BE2C (cell line): ENCODE measurements around the gene C16orf54.
"Not testable (repeated sequence)": the region's sequence is repeated elsewhere in the genome, so short reads cannot be mapped to it uniquely, and the experiment has no call there.

Experiments used
- DNase-seq: peaks from one replicate; pipeline ENCODE4 v3.0.0-alpha.2; 2020
- H3K27me3 ChIP-seq: fragments of 250-450 bp; sonication (Bioruptor Pico); 2 replicates; pipeline ENCODE4 v1.5.1; 2020; ENCODE audit warnings: mild to moderate bottlenecking
- H3K36me3 ChIP-seq: fragments of 250-450 bp; sonication (Bioruptor Pico); 2 replicates; pipeline ENCODE4 v1.5.1; 2020; ENCODE audit warnings: mild to moderate bottlenecking
- H3K4me1 ChIP-seq: fragments of 250-450 bp; sonication (Bioruptor Pico); 2 replicates; pipeline ENCODE4 v1.5.1; 2020
- H3K4me3 ChIP-seq: 2 replicates; pipeline ENCODE4 v1.5.1; 2011; ENCODE audit warnings: low read depth, low read length
- H3K9me3 ChIP-seq: fragments of 250-450 bp; sonication (Bioruptor Pico); 2 replicates; pipeline ENCODE4 v1.5.1; 2020
- CTCF ChIP-seq: IDR thresholded peaks from 2 replicates; pipeline ENCODE4 v1.5.1; 2012; ENCODE audit warnings: mild to moderate bottlenecking, low read depth, low read length

Gene C16orf54

GRCh38 chr16:29719063-29719462 lies 26.7 kb downstream of the C16orf54 start:
- Histone ChIP-seq H3K4me3 (no peak overlapping the region), H3K27me3 (no peaks in the 10 kb centered on the region), H3K36me3 (no peaks in the 10 kb centered on the region), H3K9me3 (no peaks in the 10 kb centered on the region), H3K4me1 (no peaks in the 10 kb centered on the region; the same call in 1 of the 2 replicates)
- no peak for DNase-seq
- no peak for TF ChIP-seq CTCF

GRCh38 chr16:29717113-29717512 lies 28.7 kb downstream of the C16orf54 start:
- TF ChIP-seq CTCF, result no peak
- Histone ChIP-seq H3K4me1 (no peaks in the 10 kb centered on the region; the same call in 1 of the 2 replicates), H3K36me3 (no peaks in the 10 kb centered on the region), H3K9me3 (no peaks in the 10 kb centered on the region), H3K4me3 (no peak overlapping the region), H3K27me3 (no peaks in the 10 kb centered on the region)
- no peak for DNase-seq

- peaks cover 5% of the 10 kb centered on the region for H3K4me1 ChIP-seq
- no peak for TF ChIP-seq CTCF
- no peak overlapping the region for H3K4me3 ChIP-seq
- H3K9me3 ChIP-seq, result no peaks in the 10 kb centered on the region
- no peak for DNase-seq
- no peaks in the 10 kb centered on the region for H3K27me3 ChIP-seq
- H3K36me3 ChIP-seq, result no peaks in the 10 kb centered on the region
These were observed 30.8 kb downstream of the C16orf54 start for GRCh38 chr16:29714972-29715371.

- H3K4me3 ChIP-seq, result no peak overlapping the region
- no peak for DNase-seq
- H3K36me3 ChIP-seq, result no peaks in the 10 kb centered on the region
These were observed 31.4 kb downstream of the C16orf54 start for GRCh38 chr16:29714396-29714795.

GRCh38 chr16:29712809-29713208 lies 33.0 kb downstream of the C16orf54 start:
- Histone ChIP-seq H3K27me3 (no peaks in the 10 kb centered on the region), H3K9me3 (no peaks in the 10 kb centered on the region), H3K4me1 (peaks cover 6% of the 10 kb centered on the region), H3K4me3 (no peak overlapping the region), H3K36me3 (no peaks in the 10 kb centered on the region)
- TF ChIP-seq CTCF, result no peak
- DNase-seq, result no peak

More at GRCh38 chr16:29714396-29714795, 31.4 kb downstream of the C16orf54 start:
- no peak for TF ChIP-seq CTCF
- no peaks in the 10 kb centered on the region for H3K27me3 ChIP-seq
- H3K9me3 ChIP-seq, result no peaks in the 10 kb centered on the region
- H3K4me1 ChIP-seq, result peaks cover 6% of the 10 kb centered on the region

- H3K27me3 ChIP-seq, result no peaks in the 10 kb centered on the region
- peak; percentile 53 for DNase-seq
- H3K36me3 ChIP-seq, result no peaks in the 10 kb centered on the region
- peak; percentile 81 for TF ChIP-seq CTCF
- 0 out of 2 replicates have a peak overlapping the region, but pooled peaks have one; percentile 4 for H3K4me3 ChIP-seq
- peaks cover 6% of the 10 kb centered on the region for H3K4me1 ChIP-seq
- H3K9me3 ChIP-seq, result no peaks in the 10 kb centered on the region
These were observed 35.3 kb downstream of the C16orf54 start for GRCh38 chr16:29710227-29711219.

- not testable (repeated sequence) for H3K36me3 ChIP-seq, H3K9me3 ChIP-seq, H3K27me3 ChIP-seq, H3K4me1 ChIP-seq, DNase-seq, H3K4me3 ChIP-seq
These were observed 36.1 kb downstream of the C16orf54 start for GRCh38 chr16:29709657-29710056.
